Left ventricle myocardium inferior (tissue), 1 donor: ENCODE results near the gene WNK1. TPM values are rescaled to one million over a fixed set of nuclear protein-coding genes. Genes with fewer than 3 reads are reported as not detected.

Source experiments
- DNase-seq: peaks from one replicate; pipeline ENCODE4 v3.0.0-alpha.2; 2020
- H3K27ac ChIP-seq: fragments of 200-600 bp; replicated peaks from 2 replicates; pipeline ENCODE4 v1.8.0; 2021
- H3K27me3 ChIP-seq: fragments of 200-600 bp; 2 replicates; pipeline ENCODE4 v1.8.0; 2021; ENCODE audit warnings: low read depth
- H3K36me3 ChIP-seq: fragments of 200-600 bp; 2 replicates; pipeline ENCODE4 v1.8.0; 2021
- H3K4me1 ChIP-seq: fragments of 200-600 bp; 2 replicates; pipeline ENCODE4 v1.8.0; 2021
- H3K4me3 ChIP-seq: fragments of 200-600 bp; 2 replicates; pipeline ENCODE4 v1.8.0; 2021; ENCODE audit warnings: mild to moderate bottlenecking, moderate library complexity
- H3K9me3 ChIP-seq: fragments of 200-600 bp; replicated peaks from 2 replicates; pipeline ENCODE4 v1.8.0; 2021
- CTCF ChIP-seq: fragments of 200-600 bp; IDR thresholded peaks from 2 replicates; pipeline ENCODE4 v1.8.0; 2021; ENCODE audit warnings: antibody characterized with exemption, mild to moderate bottlenecking, borderline replicate concordance
- intact Hi-C: fragments of 100-400 bp; cut with micrococcal nuclease; formaldehyde crosslinking; loops from one replicate; pipeline ENCODE4 v1.11.0; 2022
- total RNA-seq: library from RNA; stranded (reverse); fragmentation: NEBNext Ultra II Directional; extraction: Animal tissue kit (Norgen Biotek cat#: 25700); gene quantifications from one replicate; pipeline ENCODE4 v1.2.1, GENCODE V29; 2021
- donor health status: DM: no; HTN: yes; CAD: no; lungs with severe emphysema.

The WNK1 gene
- total RNA-seq, 1 donor from 2014 or later, result 289 TPM

- H3K36me3 ChIP-seq, result peaks cover 74% of the 10 kb centered on the region
- DNase-seq, result peak; percentile 22
- intact Hi-C loops, result no loop called here
These were observed 163.9 kb downstream of the WNK1 start for GRCh38 chr12:916240-916639.

GRCh38 chr12:916712-917445 is 164.5 kb downstream of the WNK1 start:
- Histone ChIP-seq H3K9me3 (no peaks in the 10 kb centered on the region), H3K27ac (no peak overlapping the region), H3K27me3 (no peaks in the 10 kb centered on the region), H3K36me3 (peaks cover 78% of the 10 kb centered on the region), H3K4me3 (no peak overlapping the region), H3K4me1 (peaks cover 14% of the 10 kb centered on the region)
- intact Hi-C loops, result no loop called here
- no peak for TF ChIP-seq CTCF
- DNase-seq, result no peak

More at GRCh38 chr12:916240-916639, 163.9 kb downstream of the WNK1 start:
- TF ChIP-seq CTCF, result no peak
- H3K27me3 ChIP-seq, result no peaks in the 10 kb centered on the region
- peaks cover 20% of the 10 kb centered on the region for H3K4me1 ChIP-seq
- H3K27ac ChIP-seq, result no peak overlapping the region
- no peak overlapping the region for H3K4me3 ChIP-seq
- no peaks in the 10 kb centered on the region for H3K9me3 ChIP-seq

DNA sequence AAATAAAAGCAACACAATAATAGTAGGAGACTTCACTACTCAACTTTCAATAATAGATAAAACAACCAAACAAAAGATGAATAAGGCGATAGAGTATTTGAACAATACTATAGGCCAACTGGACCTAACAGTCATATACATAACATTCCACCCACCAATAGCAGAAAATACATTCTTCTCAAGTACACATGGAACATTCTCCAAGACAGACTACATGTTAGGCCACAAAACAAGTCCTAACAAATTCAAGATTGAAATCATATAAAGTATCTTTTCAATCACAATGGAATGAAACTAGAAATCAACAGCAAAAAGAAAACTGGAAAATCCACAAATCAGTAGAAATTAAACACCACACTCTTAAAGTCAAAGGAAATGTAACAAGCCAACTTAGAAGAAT is 168.3 kb downstream of the WNK1 start:
- no peak overlapping the region for H3K27ac ChIP-seq
- no peak for TF ChIP-seq CTCF
- H3K4me1 ChIP-seq, result no peaks in the 10 kb centered on the region
- no peaks in the 10 kb centered on the region for H3K9me3 ChIP-seq
- intact Hi-C loops, result no loop called here
- peaks cover 76% of the 10 kb centered on the region for H3K36me3 ChIP-seq
- DNase-seq, result no peak
- H3K4me3 ChIP-seq, result no peak overlapping the region
- no peaks in the 10 kb centered on the region for H3K27me3 ChIP-seq

GRCh38 chr12:922285-922684 is 169.9 kb downstream of the WNK1 start:
- H3K27me3 ChIP-seq, result no peaks in the 10 kb centered on the region
- H3K27ac ChIP-seq, result no peak overlapping the region
- DNase-seq, result no peak

DNA sequence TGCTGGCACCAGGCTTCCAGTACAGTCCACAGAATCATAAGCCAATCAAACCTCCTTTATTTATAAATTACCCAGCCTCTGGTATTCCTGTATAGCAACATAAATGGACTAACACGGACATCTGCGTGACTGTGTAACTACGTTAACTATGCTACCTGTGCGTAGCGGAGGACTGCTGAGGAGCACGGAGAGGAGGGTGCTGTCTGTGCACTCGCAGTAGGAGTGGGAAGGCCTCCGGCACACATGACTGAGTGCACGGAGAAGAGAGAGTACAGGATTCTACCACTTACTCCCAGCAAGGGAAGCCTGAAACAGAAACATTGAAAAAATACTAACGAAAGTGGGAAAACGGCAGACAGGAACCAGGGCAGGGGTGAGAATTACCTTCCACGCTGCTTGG is 174.3 kb downstream of the WNK1 start:
- no peak for DNase-seq
- Histone ChIP-seq H3K4me1 (peaks cover 4% of the 10 kb centered on the region), H3K4me3 (no peak overlapping the region), H3K36me3 (peaks cover 95% of the 10 kb centered on the region), H3K27me3 (no peaks in the 10 kb centered on the region), H3K27ac (no peak overlapping the region), H3K9me3 (no peaks in the 10 kb centered on the region)
- TF ChIP-seq CTCF, result no peak
- intact Hi-C loops, result no loop called here

More at GRCh38 chr12:922285-922684, 169.9 kb downstream of the WNK1 start:
- H3K9me3 ChIP-seq, result no peaks in the 10 kb centered on the region
- no peaks in the 10 kb centered on the region for H3K4me1 ChIP-seq
- no peak overlapping the region for H3K4me3 ChIP-seq
- no peak for TF ChIP-seq CTCF
- intact Hi-C loops, result no loop called here
- peaks cover 76% of the 10 kb centered on the region for H3K36me3 ChIP-seq
